HepG2 (cell line): ENCODE results near the gene NINJ2. TPM values are rescaled to one million over a fixed set of nuclear protein-coding genes. Genes with fewer than 3 reads are reported as not detected.
A peak's percentile ranks its signal among the peaks of the same experiment; 100 is the strongest.

Source experiments
- AHR ChIP-seq: IDR thresholded peaks from 2 replicates; pipeline ENCODE4 v1.6.1; 2018; ENCODE audit warnings: missing genetic modification reagents, missing compliant biosample characterization
- ARNTL ChIP-seq: sonication (generic); formaldehyde crosslinking; IDR thresholded peaks from 2 replicates; pipeline ENCODE4 v1.4.0; 2020; ENCODE audit warnings: mild to moderate bottlenecking, missing genetic modification reagents
- ATM ChIP-seq: fragments of 450-650 bp; IDR thresholded peaks from 2 replicates; pipeline ENCODE4 v1.7.1; 2017; ENCODE audit warnings: mild to moderate bottlenecking, borderline replicate concordance
- CEBPB ChIP-seq: IDR thresholded peaks from 2 replicates; pipeline ENCODE4 v1.6.1; 2011; ENCODE audit warnings: low read depth, low read length, improper control_type of control experiment, borderline replicate concordance
- CHCHD3 ChIP-seq: sonication (generic); formaldehyde crosslinking; IDR thresholded peaks from 2 replicates; pipeline ENCODE4 v1.8.0; 2022; ENCODE audit warnings: mild to moderate bottlenecking, missing genetic modification reagents, moderate library complexity
- ELF3 ChIP-seq: IDR thresholded peaks from 2 replicates; pipeline ENCODE4 v1.6.1; 2016; ENCODE audit warnings: missing genetic modification reagents, missing compliant biosample characterization
- HDAC6 ChIP-seq: fragments of 200-600 bp; sonication (generic); IDR thresholded peaks from 2 replicates; pipeline ENCODE4 v1.7.0; 2017; ENCODE audit warnings: mild to moderate bottlenecking, antibody characterized with exemption, low read length, low read depth
- LBX2 ChIP-seq: sonication (generic); formaldehyde crosslinking; IDR thresholded peaks from 2 replicates; pipeline ENCODE4 v1.5.0; 2020; ENCODE audit warnings: missing genetic modification reagents, mild to moderate bottlenecking, borderline replicate concordance
- MBNL3 ChIP-seq: fragments of 250-450 bp; sonication (Bioruptor Pico); conservative IDR thresholded peaks from 2 replicates; pipeline ENCODE4 v1.8.0; 2022; ENCODE audit warnings: mild to moderate bottlenecking, inconsistent platforms
- NRL ChIP-seq: sonication (generic); formaldehyde crosslinking; IDR thresholded peaks from 2 replicates; pipeline ENCODE4 v1.5.0; 2020; ENCODE audit warnings: missing genetic modification reagents, mild to moderate bottlenecking, moderate library complexity, borderline replicate concordance
- PRMT3 ChIP-seq: sonication (generic); formaldehyde crosslinking; IDR thresholded peaks from 2 replicates; pipeline ENCODE4 v1.8.1; 2022; ENCODE audit warnings: low read depth, mild to moderate bottlenecking, moderate library complexity, missing genetic modification reagents, borderline replicate concordance
- REST ChIP-seq, 2 experiments: IDR thresholded peaks; 2 replicates each; pipeline ENCODE4 v1.6.1; 2011 to 2012; ENCODE audit warnings: low read length in 2 of 2, borderline replicate concordance in 1 of 2, low read depth in 1 of 2, mild to moderate bottlenecking in 1 of 2, moderate library complexity in 1 of 2
- SMARCE1 ChIP-seq: fragments of 450-650 bp; IDR thresholded peaks from 2 replicates; pipeline ENCODE4 v1.6.1; 2017; ENCODE audit warnings: borderline replicate concordance
- ZFAT ChIP-seq: sonication (generic); formaldehyde crosslinking; conservative IDR thresholded peaks from 2 replicates; pipeline ENCODE4 v1.8.1; 2023; ENCODE audit warnings: missing genetic modification reagents, inconsistent platforms
- ZNF143 ChIP-seq: sonication (generic); formaldehyde crosslinking; IDR thresholded peaks from 2 replicates; pipeline ENCODE4 v1.4.0; 2020; ENCODE audit warnings: missing genetic modification reagents
- ZNF33A ChIP-seq: sonication (generic); formaldehyde crosslinking; IDR thresholded peaks from 2 replicates; pipeline ENCODE4 v1.5.1; 2020; ENCODE audit warnings: missing genetic modification reagents, mild to moderate bottlenecking, moderate library complexity, borderline replicate concordance
- ZNF441 ChIP-seq: sonication (generic); formaldehyde crosslinking; IDR thresholded peaks from 2 replicates; pipeline ENCODE4 v1.7.0; 2021; ENCODE audit warnings: missing genetic modification reagents, borderline replicate concordance
- ZNF564 ChIP-seq: sonication (generic); formaldehyde crosslinking; IDR thresholded peaks from 2 replicates; pipeline ENCODE4 v1.8.1; 2023; ENCODE audit warnings: mild to moderate bottlenecking, missing genetic modification reagents
- ZNF782 ChIP-seq: sonication (generic); formaldehyde crosslinking; IDR thresholded peaks from 2 replicates; pipeline ENCODE4 v1.4.0; 2020; ENCODE audit warnings: missing genetic modification reagents, mild to moderate bottlenecking, borderline replicate concordance
- ZSCAN25 ChIP-seq: sonication (generic); formaldehyde crosslinking; IDR thresholded peaks from 2 replicates; pipeline ENCODE4 v1.8.0; 2022; ENCODE audit warnings: mild to moderate bottlenecking, missing genetic modification reagents
- ZSCAN29 ChIP-seq: sonication (generic); formaldehyde crosslinking; conservative IDR thresholded peaks from 2 replicates; pipeline ENCODE4 v1.4.0; 2020; ENCODE audit warnings: mild to moderate bottlenecking, missing genetic modification reagents
- ZSCAN9 ChIP-seq: IDR thresholded peaks from 2 replicates; pipeline ENCODE4 v1.6.1; 2016; ENCODE audit warnings: borderline replicate concordance
- polyA plus RNA-seq, 8 experiments: library from polyadenylated mRNA; depleted of rRNA in 3 of 8; stranded (reverse) in 7 of 8; unstranded in 1 of 8; fragments of >200 nt; fragmentation: Illumina TruSeq in 4 of 8; extraction: Trizol in 4 of 8; gene quantifications; 2 replicates each; pipeline versions ENCODE4 v1.2.1 to v1.2.3, GENCODE V29; 2011 to 2016; ENCODE audit warnings: low read depth in 4 of 8, missing spikeins in 1 of 8, mixed read lengths in 1 of 8; ENCODE audit not compliant: insufficient read depth in 1 of 8
- total RNA-seq, 5 experiments: library from RNA; depleted of rRNA; stranded (reverse); fragments of >200 nt; fragmentation: Illumina TruSeq; extraction: Trizol; gene quantifications; 2 replicates each; pipeline ENCODE4 v1.2.3, GENCODE V29; 2016; ENCODE audit warnings: low read depth in 1 of 5
- TF ChIP-seq, protein P1 (sequence below): IDR thresholded peaks from 2 replicates; pipeline ENCODE4 v1.6.1; 2016
- TF ChIP-seq, protein P2 (sequence below): sonication (generic); formaldehyde crosslinking; IDR thresholded peaks from 2 replicates; pipeline ENCODE4 v1.5.1; 2020; ENCODE audit warnings: mild to moderate bottlenecking, missing genetic modification reagents, moderate library complexity
- TF ChIP-seq, protein P3 (sequence below): sonication (generic); formaldehyde crosslinking; IDR thresholded peaks from 2 replicates; pipeline ENCODE4 v1.8.0; 2022; ENCODE audit warnings: mild to moderate bottlenecking, missing genetic modification reagents, moderate library complexity

Gene NINJ2
- total and polyA plus RNA-seq, 2 of the 13 experiments (the other 11 are each of a cell fraction or from before 2014, with no cell fraction given), result 0.62 to 3.8 TPM

DNA sequence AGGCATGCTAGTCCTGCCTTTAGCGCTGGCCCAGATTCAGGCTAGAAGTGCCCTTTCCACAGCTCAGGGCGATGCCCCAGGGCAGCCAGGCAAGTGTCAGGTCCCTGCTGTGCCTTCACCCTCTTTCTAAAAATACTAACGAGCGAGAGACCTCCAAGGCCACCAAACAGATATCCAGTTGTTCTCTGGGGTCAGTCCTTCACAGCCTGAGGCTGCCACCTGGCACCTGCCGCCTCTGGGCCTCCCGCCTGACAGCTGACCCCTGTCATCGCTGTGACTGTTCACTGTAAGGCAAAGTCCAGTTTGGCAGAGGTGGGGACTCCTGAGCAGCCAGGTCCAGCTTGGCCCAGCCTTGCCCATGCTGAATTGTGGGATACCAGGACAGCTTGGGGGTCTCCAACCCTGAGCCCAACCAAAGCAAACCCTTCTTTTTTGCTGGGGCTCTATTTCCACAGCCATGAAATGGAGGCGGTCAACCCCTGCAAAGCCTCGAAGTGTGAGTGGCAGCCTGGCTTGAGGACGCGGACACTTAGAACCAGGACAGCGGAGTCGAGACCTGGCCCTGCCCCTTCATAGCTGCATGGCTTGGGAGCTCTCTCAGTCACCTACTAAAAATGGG is 79.9 kb downstream of the NINJ2 start (continued):
- TF ChIP-seq MBNL3 (CRISPR knock-in tag) (no peak), ATM (no peak), ZSCAN29 (CRISPR knock-in tag) (no peak), ZNF564 (CRISPR knock-in tag) (no peak), ZNF782 (CRISPR knock-in tag) (no peak), ZNF33A (CRISPR knock-in tag) (no peak), SMARCE1 (no peak), CEBPB (no peak), ZSCAN9 (CRISPR knock-in tag) (peak; percentile 64; the same call in 1 of the 2 replicates), ELF3 (CRISPR knock-in tag) (peak; percentile 64), NRL (CRISPR knock-in tag) (peak; percentile 85), ZNF143 (CRISPR knock-in tag) (peak; percentile 50; the same call in 1 of the 2 replicates), LBX2 (no peak), PRMT3 (CRISPR knock-in tag) (0 out of 2 replicates have a peak, but pooled peaks have one; percentile 24), ARNTL (CRISPR knock-in tag) (peak; percentile 87), AHR (CRISPR knock-in tag) (no peak), CHCHD3 (CRISPR knock-in tag) (no peak), HDAC6 (no peak), ZNF441 (no peak), ZSCAN25 (peak; percentile 67), ZFAT (CRISPR knock-in tag) (no peak), REST (IDR thresholded peaks at IDR 0.05; ENCODE audit: borderline replicate concordance in 1 of 2, low read depth in 1 of 2, low read length in 2 of 2) (0 out of 4 replicates have a peak, but pooled peaks of 1 of the 2 experiments have one; percentile 19)
- TF ChIP-seq, protein P1, sequence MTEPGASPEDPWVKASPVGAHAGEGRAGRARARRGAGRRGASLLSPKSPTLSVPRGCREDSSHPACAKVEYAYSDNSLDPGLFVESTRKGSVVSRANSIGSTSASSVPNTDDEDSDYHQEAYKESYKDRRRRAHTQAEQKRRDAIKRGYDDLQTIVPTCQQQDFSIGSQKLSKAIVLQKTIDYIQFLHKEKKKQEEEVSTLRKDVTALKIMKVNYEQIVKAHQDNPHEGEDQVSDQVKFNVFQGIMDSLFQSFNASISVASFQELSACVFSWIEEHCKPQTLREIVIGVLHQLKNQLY, result peak; percentile 86
- TF ChIP-seq, protein P2, sequence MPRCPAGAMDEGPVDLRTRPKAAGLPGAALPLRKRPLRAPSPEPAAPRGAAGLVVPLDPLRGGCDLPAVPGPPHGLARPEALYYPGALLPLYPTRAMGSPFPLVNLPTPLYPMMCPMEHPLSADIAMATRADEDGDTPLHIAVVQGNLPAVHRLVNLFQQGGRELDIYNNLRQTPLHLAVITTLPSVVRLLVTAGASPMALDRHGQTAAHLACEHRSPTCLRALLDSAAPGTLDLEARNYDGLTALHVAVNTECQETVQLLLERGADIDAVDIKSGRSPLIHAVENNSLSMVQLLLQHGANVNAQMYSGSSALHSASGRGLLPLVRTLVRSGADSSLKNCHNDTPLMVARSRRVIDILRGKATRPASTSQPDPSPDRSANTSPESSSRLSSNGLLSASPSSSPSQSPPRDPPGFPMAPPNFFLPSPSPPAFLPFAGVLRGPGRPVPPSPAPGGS (CRISPR knock-in tag), result no peak; the same call in none of the 2 replicates
- TF ChIP-seq, protein P3, sequence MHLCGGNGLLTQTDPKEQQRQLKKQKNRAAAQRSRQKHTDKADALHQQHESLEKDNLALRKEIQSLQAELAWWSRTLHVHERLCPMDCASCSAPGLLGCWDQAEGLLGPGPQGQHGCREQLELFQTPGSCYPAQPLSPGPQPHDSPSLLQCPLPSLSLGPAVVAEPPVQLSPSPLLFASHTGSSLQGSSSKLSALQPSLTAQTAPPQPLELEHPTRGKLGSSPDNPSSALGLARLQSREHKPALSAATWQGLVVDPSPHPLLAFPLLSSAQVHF (CRISPR knock-in tag), result no peak
